ENCODE measurements around the gene KRT86. TPM values are rescaled to one million over a fixed set of nuclear protein-coding genes. Genes with fewer than 3 reads are reported as not detected.

Gene KRT86
- total and polyA plus RNA-seq, 2 of the 8 experiments (the other 6 are each of a cell fraction or from before 2014, with no cell fraction given) = 0.12 TPM; not detected in 1

GRCh38 chr12:52250048-52250990, 24.1 kb upstream of the KRT86 start (continued):
- no peak for TF ChIP-seq KDM1A (IDR thresholded peaks at IDR 0.05; ENCODE audit: borderline replicate concordance, low read length)
- TF ChIP-seq HDAC6 (IDR thresholded peaks at IDR 0.05; ENCODE audit: low read depth, low read length) = no peak
- TF ChIP-seq, protein P1, sequence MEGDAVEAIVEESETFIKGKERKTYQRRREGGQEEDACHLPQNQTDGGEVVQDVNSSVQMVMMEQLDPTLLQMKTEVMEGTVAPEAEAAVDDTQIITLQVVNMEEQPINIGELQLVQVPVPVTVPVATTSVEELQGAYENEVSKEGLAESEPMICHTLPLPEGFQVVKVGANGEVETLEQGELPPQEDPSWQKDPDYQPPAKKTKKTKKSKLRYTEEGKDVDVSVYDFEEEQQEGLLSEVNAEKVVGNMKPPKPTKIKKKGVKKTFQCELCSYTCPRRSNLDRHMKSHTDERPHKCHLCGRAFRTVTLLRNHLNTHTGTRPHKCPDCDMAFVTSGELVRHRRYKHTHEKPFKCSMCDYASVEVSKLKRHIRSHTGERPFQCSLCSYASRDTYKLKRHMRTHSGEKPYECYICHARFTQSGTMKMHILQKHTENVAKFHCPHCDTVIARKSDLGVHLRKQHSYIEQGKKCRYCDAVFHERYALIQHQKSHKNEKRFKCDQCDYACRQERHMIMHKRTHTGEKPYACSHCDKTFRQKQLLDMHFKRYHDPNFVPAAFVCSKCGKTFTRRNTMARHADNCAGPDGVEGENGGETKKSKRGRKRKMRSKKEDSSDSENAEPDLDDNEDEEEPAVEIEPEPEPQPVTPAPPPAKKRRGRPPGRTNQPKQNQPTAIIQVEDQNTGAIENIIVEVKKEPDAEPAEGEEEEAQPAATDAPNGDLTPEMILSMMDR (IDR thresholded peaks at IDR 0.05; ENCODE audit: control extremely low read depth in 1 of 3, insufficient read depth in 1 of 3, low read depth in 1 of 3, low read length in 3 of 3) = peak in 2 of 3 experiments; percentile 23 to 40; a peak in 3 of 4 replicates
